Posterior vena cava (tissue), 2 donors: ENCODE results near the gene CMTR2. TPM values are rescaled to one million over a fixed set of nuclear protein-coding genes. Genes with fewer than 3 reads are reported as not detected.

Source experiments
- DNase-seq: peaks from one replicate; pipeline ENCODE4 v3.0.0-alpha.2; 2020; ENCODE audit warnings: low spot score
- intact Hi-C, 2 donors: fragments of 100-400 bp; cut with DNase I; formaldehyde crosslinking; loops; one replicate each; pipeline versions ENCODE4 v1.14.1 to v1.14.2; 2022 to 2023
- total RNA-seq, 2 donors: library from RNA; stranded (reverse); fragmentation: NEBNext Ultra II Directional; extraction: Animal tissue kit (Norgen Biotek cat#: 25700); gene quantifications; one replicate each; pipeline ENCODE4 v1.2.1, GENCODE V29; 2021
- donor health status: DM: yes; HTN: yes; CAD: no.
- donor health status: DM: yes; HTN: yes; CAD: no.

The CMTR2 gene
- total RNA-seq, 2 donors from 2014 or later: 13.9 to 16.9 TPM

DNA sequence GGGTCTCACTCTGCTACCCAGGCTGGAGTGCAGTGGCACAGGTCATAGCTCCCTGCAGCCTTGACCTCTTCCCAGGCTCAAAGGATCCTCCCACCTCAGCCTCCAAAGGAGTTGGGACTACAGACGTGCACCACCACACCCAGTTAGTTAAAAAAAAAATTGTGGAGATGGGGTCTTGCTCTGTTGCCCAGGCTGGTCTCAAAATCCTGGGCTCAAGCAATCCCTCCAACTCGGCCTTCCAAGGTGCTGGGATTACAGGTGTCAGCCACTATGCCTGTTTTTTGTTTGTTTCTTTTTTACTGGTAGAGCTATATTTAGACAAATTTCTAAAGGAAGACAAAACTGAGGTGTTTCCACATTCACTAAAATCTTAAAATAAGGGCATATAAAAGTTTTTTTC lies 1.7 kb downstream of the CMTR2 start:
- intact Hi-C loops: no loop called here
- DNase-seq: no peak

DNA sequence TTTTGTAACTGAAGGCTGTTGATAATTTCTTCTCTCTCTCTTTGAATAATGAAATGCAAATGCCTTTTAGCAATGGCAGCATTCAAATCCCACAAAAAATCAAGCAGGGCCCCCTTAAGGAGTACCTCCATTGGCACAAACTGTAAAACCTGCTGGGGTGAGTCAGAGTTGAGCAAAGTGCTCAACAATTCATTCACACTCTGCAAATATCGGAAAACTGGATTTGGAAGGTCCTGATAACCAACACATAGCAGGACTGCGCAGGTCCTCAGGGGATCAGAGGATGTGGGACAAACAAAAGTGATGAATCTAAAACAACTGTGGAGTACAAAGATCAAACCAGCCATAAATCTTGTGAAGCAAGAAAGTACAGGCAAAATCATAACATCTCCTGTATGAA lies 5.6 kb downstream of the CMTR2 start:
- intact Hi-C loops: no loop called here
- no peak for DNase-seq

DNA sequence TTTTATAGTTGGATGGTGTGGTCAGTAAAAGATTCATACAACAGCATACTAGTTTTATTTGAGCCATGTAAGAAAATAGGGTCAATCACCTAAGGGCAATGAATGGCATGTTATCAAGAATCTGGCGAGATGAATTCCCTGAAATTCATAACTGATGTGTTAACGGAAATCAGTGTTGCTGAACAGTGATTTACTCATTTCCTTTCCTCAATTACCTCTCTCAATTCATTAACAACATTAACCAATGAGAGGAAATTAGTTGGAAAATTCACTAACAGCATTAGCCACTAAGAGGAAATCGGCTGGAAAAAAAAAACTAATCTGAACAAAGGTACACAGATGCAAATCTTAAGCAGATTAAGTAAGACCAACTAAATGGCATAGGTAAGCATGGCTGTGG lies 6.3 kb downstream of the CMTR2 start:
- DNase-seq: no peak
- intact Hi-C loops: no loop called here

DNA sequence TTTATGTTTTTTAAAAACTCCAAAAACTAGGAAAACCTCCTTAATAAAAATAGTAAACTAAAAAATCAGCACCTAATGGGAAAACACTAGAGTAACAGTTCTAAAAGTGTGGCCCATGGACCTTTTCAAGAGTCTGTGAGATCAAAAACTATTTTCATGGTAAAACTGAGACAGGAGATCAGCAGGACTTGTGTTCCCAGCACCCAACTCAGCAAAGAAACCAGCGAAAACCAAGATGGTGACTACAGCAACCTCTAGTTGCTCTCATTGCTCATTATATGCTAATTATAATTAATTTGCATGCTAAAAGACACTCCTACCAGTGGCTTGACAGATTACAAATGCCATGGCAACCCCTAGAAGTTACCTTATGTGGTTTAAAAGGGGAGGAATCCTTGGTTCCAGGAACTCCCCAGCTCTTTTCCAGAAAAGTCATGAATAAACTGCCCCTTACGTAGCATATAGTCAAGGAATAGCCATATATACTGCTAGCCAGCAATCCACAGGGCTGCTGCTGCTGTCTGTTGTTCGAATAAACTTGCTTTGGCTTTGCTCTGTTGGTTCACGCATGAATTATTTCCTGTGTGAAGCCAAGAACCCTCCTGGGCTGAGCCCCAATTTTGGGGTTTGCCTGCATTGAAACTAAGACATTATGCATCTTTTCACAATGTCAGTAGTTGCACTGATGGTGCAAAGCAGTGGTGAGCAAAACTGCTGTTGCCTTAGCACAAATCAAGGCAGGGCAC lies 12.4 kb downstream of the CMTR2 start:
- no peak for DNase-seq
- intact Hi-C loops: no loop called here

DNA sequence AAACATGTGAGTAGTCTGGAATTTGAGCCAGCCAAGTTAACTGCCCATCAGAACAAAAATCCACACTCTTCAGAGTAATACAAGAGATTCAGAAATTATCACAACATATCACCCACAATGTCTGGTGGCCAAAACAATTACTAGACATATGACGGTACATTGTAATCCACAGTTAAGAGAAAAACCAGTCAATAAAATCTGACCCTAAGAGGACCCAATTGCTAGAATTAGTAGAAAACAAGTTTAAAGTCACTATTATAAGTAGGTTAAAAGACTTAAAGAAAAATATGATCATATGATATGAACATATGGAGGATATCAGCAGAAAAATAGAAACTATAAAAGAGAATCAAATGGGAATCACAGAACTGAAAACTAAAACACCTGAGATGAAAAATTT lies 15.8 kb downstream of the CMTR2 start:
- intact Hi-C loops: no loop called here
- no peak for DNase-seq

DNA sequence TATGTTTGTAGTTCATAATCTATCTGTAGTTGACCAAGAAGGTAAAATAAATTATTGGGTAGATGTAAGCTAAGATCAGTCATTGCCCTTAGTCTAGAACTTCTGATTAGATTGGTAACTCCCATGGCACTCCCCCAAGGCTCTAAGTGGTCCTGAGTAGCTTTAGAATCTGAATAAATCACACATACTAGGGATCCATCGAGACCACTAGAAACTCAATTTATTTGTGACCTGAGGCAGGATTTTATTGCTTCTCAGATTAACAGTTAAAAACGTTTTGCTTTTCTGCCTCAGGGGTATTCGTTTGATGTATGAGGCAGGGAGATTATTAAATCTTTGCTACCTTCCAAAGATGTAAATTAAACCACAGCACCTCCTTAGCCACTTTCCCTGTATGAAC lies 24.9 kb downstream of the CMTR2 start:
- no peak for DNase-seq
- intact Hi-C loops: no loop called here

DNA sequence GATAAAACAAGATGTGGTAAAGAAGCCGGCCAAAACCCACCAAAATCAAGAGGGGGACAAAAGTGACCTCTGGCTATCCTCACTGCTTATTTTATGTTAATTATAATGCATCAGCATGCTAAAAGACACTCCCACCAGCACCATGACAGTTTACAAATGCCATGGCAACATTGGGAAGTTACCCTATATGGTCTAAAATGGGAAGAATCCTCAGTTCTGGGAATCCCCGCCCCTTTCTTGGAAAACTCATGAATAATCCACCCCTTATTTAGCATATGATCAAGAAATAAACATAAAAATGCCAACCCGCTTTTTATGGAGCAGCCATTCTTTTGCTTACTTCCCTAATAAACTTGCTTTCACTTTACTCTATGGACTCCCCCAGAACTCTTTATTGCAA lies 25.6 kb downstream of the CMTR2 start:
- no peak for DNase-seq
- intact Hi-C loops: no loop called here

DNA sequence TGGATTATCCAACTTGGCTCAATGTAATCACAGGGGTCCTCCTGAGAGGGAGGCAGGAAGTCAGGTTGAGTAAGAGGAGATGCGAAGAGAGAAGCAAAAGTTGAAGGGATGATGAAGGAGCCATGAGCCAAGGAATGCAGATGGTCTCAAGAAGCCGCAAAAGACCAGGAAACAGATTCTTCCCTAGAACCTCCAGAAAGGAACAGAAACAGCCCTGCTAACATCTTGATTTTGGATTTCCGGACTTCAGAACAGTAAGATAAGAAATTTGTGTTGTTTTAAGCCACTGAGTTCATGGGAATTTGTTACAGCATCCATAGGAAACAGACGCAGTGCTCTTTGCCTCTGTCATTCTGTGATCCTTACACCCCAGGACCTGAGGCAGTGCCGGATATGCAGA lies 26.8 kb downstream of the CMTR2 start:
- DNase-seq: no peak
- intact Hi-C loops: no loop called here

DNA sequence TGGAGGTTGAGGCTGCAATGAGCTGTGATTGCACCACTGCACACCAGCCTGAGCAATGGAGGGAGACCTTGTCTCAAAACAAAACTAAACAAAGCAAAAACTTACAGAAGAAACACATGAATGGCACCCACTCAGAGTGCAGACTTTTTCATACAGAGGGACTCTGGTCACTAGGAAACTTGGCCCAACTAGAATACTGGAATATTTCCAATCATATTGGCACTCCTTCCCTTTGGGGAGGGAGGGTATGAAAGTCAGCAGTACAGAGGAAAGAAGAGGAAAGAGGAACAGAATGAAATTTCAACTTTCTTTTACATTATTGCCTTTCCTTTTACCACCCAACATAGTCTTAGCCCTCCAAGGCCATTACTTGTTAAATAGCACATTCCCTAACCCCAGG lies 28.2 kb downstream of the CMTR2 start:
- DNase-seq: no peak

DNA sequence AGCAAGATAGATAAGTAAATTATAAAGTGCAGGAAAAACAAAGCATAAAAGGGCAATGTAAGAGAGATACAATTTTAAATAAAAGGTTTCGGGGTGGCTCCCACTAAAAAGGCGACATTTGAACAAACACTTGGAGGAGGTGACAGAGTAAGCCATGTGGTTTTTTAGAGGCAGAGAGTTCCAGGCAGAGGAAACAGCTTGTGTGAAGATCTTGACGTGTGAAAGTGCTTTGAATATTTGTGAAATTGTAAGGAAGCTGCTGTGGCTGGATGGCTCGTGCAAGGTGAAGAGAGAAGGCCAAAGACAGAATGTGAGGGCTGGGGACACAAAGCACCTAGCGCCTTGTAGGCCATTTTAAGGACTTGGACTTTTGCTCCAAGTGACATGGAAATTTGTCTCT lies 30.1 kb downstream of the CMTR2 start:
- DNase-seq: no peak
- intact Hi-C loops: no loop called here

More for the DNA sequence above, 28.2 kb downstream of the CMTR2 start:
- intact Hi-C loops: no loop called here

DNA sequence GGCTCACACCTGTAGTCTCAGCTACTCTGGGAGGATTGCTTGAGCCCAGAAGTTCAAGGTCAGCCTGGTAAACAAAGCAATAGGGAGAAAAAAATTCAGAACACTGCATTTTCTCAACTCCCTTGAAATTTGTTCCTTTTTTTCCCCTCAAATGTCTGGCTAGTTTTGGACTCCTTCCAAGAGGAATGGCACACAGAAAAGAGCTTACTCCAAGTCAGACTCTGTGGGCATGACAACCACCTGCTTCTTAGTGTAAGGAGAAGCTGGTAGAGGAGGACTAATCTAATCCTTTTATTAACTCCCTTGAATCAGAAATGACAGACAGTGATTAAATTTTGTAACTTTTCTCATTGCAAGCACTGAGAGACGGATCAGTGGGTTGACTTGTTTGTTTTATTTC lies 30.8 kb downstream of the CMTR2 start:
- intact Hi-C loops: no loop called here
- DNase-seq: no peak

DNA sequence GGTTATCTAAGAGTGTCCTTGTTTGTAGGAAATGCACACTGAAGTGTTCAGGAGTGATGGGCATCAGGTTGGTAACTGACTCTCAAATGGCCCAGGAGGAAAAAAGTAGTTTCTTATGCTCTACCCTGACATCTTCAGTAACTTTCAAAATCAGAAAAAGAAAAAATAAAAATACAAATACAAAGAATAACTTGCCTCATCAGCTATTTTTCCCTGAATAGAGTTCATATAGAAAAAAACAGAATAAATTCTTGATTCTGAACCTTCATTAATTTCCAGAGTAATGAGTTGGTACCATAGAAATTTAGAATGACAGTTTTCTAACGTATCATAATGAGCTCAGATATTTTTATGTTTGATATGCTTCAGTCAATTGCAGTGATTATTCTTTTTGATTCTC lies 31.4 kb downstream of the CMTR2 start:
- intact Hi-C loops: no loop called here
- DNase-seq: no peak

DNA sequence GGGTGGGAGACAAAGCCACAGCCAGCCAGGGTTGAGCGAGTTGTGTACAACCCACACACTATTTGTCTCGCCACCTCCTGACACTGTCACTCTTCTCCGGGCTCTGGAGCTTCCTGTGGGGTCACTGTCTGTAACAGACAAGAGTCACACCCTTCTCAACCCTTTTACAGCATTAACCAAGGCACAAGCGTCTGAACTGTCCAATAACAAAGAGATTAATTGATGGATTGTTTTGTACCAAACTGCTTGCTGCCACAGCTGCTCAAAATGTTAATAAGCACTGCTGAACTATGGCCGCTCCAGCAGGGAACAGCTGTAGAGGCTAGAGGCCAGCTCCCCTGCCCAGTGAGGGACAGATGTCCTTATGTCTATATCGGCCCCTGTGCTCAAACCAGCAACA lies 33.5 kb downstream of the CMTR2 start:
- DNase-seq: no peak
- intact Hi-C loops: no loop called here

DNA sequence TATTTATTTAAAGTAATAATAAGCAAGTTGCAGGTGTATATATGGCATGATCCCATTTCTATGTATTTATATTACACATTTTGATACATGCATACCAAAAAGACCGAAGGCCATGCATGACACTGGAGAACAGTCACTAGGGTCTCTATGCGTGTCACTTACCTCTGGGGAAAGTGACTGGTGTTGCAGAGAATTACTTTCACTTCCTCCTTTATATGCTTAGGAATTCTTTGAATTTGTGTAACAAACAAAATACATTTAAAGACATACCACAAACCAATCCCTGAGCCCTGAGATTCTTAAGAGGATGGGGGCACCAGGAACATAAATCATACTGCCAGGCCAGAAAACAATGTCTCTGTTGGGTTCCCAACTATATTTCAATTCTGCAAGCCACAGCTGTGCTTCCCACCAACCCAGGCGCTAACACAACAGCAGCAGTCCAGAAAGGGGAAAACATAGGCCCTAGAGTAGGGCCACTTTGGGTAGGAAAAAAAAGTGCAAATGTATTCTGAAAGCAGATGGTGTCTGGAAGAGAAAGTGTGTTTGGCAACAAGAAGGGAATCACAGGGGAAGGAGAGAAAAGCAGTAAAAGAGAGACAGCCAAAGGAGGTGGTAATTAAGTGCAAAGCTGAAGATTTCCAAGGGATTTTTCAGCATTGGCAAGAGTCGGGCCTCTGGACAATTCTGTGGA lies 34.2 kb downstream of the CMTR2 start:
- intact Hi-C loops: no loop called here

DNA sequence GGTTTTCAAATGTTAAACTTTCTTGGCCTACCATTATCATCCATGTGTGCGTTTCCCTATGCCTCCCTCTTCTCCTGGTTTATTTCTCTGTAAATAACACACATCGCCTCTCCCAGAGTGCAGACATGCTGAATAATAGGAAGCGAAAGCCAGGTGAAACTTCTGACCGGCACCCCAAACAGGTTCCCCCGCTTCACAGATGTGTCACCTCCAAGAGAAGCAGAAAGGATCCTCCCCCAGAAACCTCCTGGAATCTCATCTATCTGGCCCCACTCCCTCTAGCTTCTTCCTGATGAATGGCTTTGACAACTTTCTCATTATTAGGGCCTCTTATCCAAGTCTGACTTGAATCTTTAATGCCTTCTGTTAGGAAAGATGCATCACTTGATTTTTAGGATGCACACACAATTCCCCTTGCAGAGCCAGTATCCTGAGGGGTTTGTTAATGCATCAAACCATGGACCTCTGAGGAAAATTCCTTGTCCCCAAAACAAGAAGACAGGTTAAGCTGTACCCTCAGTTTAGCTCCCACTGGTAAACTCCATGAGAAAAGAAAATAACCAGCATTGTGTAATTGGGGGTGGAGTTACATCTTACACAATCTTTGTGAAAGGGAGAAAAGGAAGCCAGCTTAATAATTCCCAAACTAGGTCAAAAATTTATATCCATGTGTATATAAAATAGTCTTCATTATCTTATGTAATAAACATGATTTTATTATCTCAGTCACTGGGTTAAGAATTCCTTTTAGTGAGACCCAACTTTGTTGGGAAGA lies 38.6 kb downstream of the CMTR2 start:
- intact Hi-C loops: no loop called here
- DNase-seq: no peak

More for the DNA sequence above, 34.2 kb downstream of the CMTR2 start:
- no peak for DNase-seq

DNA sequence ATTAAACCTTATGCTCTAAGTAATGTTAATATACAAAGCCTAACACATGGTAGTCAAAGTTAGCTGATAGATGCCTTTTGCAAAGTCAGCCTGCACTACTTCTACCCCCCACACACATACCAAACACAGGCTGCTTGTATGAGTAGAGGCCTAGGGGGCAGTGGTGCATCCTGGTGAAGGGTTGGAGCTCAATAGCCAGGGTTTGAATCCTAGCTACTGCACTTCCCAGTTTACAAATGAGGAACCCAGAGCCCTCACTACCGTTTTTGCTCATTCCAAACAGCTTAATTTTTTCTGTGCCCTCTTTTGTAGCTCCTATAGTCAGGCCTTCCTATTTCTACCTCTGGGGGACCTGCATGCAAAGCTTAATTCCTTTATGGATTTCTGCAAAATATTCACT lies 39.8 kb downstream of the CMTR2 start:
- DNase-seq: no peak
- intact Hi-C loops: loop anchor here in 1 of 2 donors (10.0 kb wide), 1 partner anchor 215 kb away; no protein-coding TSS in a partner anchor

DNA sequence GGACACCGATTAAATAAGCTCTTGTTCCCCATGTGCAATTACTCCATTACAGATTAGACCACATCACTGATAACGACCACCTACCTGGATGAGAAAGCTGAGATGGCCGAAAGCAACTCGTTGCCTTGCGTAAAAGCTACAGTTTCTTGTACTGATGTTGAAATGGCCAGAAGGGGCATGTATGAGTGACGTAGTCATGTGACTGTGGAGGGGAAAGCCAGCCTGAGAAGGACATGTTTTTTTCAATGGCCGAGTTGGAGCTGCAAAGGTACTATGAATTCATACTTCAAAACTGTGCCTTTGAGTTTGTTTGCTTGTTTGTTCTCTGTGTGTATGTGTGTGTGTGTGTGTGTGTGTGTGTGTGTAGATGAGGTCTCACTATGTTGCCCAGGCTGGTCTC lies 41.7 kb downstream of the CMTR2 start:
- DNase-seq: no peak
- intact Hi-C loops: loop anchor here in 1 of 2 donors (10.0 kb wide), 1 partner anchor 213 kb away; no protein-coding TSS in a partner anchor

DNA sequence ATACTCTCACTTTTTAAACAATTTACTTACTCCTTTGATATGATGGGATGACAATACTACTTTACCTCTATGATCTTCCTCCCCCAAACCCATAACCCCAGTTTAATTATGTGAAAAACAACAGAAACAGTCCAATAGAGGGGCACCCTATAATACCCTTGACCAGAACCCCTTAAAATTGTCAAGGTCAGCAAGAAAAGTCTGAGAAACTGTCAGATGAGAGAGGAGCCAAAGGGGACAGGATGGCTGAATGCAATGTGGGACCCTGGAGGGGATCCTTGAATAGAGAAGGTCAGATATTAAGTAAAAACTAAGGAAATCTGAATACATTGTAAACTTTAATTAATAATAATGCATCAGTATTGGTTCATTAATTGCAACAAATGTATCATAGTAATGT lies 42.9 kb downstream of the CMTR2 start:
- no peak for DNase-seq
- intact Hi-C loops: loop anchor here in 1 of 2 donors (10.0 kb wide), 1 partner anchor 212 kb away; no protein-coding TSS in a partner anchor

DNA sequence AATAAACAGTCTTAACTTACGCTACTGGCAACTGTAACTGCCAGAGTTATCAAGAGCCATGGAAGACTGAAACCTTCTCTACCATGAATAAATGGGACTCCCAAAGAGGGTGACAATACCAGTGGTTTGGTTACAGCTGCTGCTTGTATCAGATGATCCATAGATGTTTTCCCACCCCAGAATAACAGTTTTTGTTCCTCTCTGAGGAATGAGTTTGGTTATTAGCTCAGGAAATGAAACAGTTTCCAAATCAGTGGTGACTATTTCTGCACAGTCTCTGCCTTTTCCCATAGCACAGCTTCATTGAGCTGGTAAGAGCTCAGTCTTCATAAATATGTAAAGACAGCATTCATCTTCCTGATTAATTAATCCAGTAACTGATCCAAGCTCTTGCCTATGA lies 44.7 kb downstream of the CMTR2 start:
- intact Hi-C loops: loop anchor here in 1 of 2 donors (10.0 kb wide), 1 partner anchor 210 kb away; no protein-coding TSS in a partner anchor
- DNase-seq: no peak

DNA sequence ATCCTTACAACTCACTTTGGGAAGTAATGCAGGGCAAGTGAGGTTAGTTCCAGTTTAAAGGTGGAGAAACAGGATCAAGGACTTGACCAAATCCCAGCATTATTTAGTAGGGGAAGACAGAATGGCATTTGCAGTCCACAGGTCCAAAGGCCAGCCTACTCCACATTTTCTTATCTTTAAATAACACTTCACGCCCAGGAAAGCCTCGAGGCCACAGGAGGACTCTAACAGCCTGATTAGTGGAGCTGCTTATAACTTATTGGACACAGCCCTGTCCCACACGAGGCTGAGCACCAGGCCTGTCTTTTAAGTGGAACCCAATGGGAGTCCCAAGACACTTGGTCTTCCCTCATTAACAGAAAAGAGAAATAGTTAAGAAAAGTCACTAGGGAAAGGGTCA lies 46.6 kb downstream of the CMTR2 start:
- DNase-seq: no peak
- intact Hi-C loops: loop anchor here in 1 of 2 donors (10.0 kb wide), 1 partner anchor 208 kb away; no protein-coding TSS in a partner anchor
